Tibial artery (tissue), 4 donors: ENCODE data around the gene PLXNB1.
A peak's percentile ranks its signal among the peaks of the same experiment; 100 is the strongest.
"Not testable (repeated sequence)": the region's sequence is repeated elsewhere in the genome, so short reads cannot be mapped to it uniquely, and the experiment has no call there.

Experiments
- DNase-seq, 2 donors: peaks; one replicate each; pipeline ENCODE4 v3.0.0-alpha.2; 2019
- H3K27ac ChIP-seq, 2 donors: fragments of 200-600 bp; sonication (generic) in 1 of 2; 1 replicate in 1 of 2; 2 replicates in 1 of 2; pipeline ENCODE4 v1.5.1; 2018 to 2019; ENCODE audit warnings: mild to moderate bottlenecking in 1 of 2
- H3K27me3 ChIP-seq, 2 donors: fragments of 200-600 bp; sonication (generic) in 1 of 2; one replicate each; pipeline versions ENCODE4 v1.5.1 to v1.6.0; 2016 to 2019
- H3K36me3 ChIP-seq, 3 donors: fragments of 200-600 bp; sonication (generic) in 2 of 3; one replicate each; pipeline ENCODE4 v1.5.1; 2016 to 2019; ENCODE audit warnings: mild to moderate bottlenecking in 2 of 3
- H3K4me1 ChIP-seq, 4 donors: fragments of 200-600 bp; sonication (generic) in 2 of 4; 1 replicate in 3 of 4; 2 replicates in 1 of 4; pipeline ENCODE4 v1.5.1; 2016 to 2019
- H3K4me3 ChIP-seq, 2 donors: fragments of 200-600 bp; sonication (generic) in 1 of 2; 1 replicate in 1 of 2; 2 replicates in 1 of 2; pipeline ENCODE4 v1.5.1; 2018 to 2019; ENCODE audit warnings: mild to moderate bottlenecking in 2 of 2
- H3K9me3 ChIP-seq, 3 donors: fragments of 200-600 bp; sonication (generic) in 1 of 3; one replicate each; pipeline ENCODE4 v1.5.1; 2016 to 2019
- CTCF ChIP-seq, 2 experiments: fragments of 200-600 bp in 1 of 2; fragments of 450-650 bp in 1 of 2; IDR thresholded peaks; one replicate each; pipeline ENCODE4 v1.5.1; 2017 to 2019; ENCODE audit warnings: antibody characterized with exemption in 2 of 2, mild to moderate bottlenecking in 1 of 2, moderate library complexity in 1 of 2
- intact Hi-C: fragments of 100-400 bp; cut with DNase I; formaldehyde crosslinking; loops from one replicate; pipeline ENCODE4 v1.15.0; 2023; ENCODE audit warnings: low total_unique reads

PLXNB1 gene

GRCh38 chr3:48405343-48405881 lies 24.5 kb downstream of the PLXNB1 start:
- Histone ChIP-seq H3K4me3 (no peak overlapping the region), H3K36me3 (peaks cover 58 to 78% (median 76%) of the 10 kb centered on the region in 3 donors), H3K4me1 (peaks cover 0 to 55% (median 46%) of the 10 kb centered on the region in 4 donors), H3K27me3 (no peaks in the 10 kb centered on the region), H3K27ac (peak overlapping the region; percentile 84 to 85), H3K9me3 (no peaks in the 10 kb centered on the region)
- DNase-seq: no peak
- intact Hi-C loops: no loop called here
- no peak for TF ChIP-seq CTCF (IDR thresholded peaks at IDR 0.05)

- Histone ChIP-seq H3K27ac (peak overlapping the region; percentile 84 to 85), H3K27me3 (no peaks in the 10 kb centered on the region), H3K4me3 (no peak overlapping the region), H3K36me3 (peaks cover 51 to 71% (median 69%) of the 10 kb centered on the region in 3 donors), H3K4me1 (peaks cover 0 to 55% (median 46%) of the 10 kb centered on the region in 4 donors), H3K9me3 (no peaks in the 10 kb centered on the region)
- peak; percentile 58 to 88 for DNase-seq
- TF ChIP-seq CTCF (IDR thresholded peaks at IDR 0.05): no peak
- intact Hi-C loops: no loop called here
Measured at GRCh38 chr3:48404440-48405342, 25.2 kb downstream of the PLXNB1 start.

- peak; percentile 18 to 68 for DNase-seq
- peaks cover 41 to 62% (median 60%) of the 10 kb centered on the region in 3 donors for H3K36me3 ChIP-seq
- peaks cover 0 to 55% (median 48%) of the 10 kb centered on the region in 4 donors for H3K4me1 ChIP-seq
- no peaks in the 10 kb centered on the region for H3K27me3 ChIP-seq
- no peak overlapping the region for H3K4me3 ChIP-seq
- H3K27ac ChIP-seq: peak overlapping the region; percentile 84 to 85
- no peaks in the 10 kb centered on the region for H3K9me3 ChIP-seq
- intact Hi-C loops: no loop called here
- no peak for TF ChIP-seq CTCF (IDR thresholded peaks at IDR 0.05)
Measured at GRCh38 chr3:48403533-48404439, 26.1 kb downstream of the PLXNB1 start.

GRCh38 chr3:48402907-48403306 lies 27.0 kb downstream of the PLXNB1 start:
- Histone ChIP-seq H3K27ac (peak overlapping the region; percentile 84 to 85), H3K9me3 (no peaks in the 10 kb centered on the region), H3K4me3 (no peak overlapping the region), H3K4me1 (peaks cover 0 to 55% (median 48%) of the 10 kb centered on the region in 4 donors), H3K36me3 (peaks cover 33 to 53% (median 51%) of the 10 kb centered on the region in 3 donors), H3K27me3 (no peaks in the 10 kb centered on the region)
- DNase-seq: no peak
- intact Hi-C loops: no loop called here
- TF ChIP-seq CTCF (IDR thresholded peaks at IDR 0.05): no peak

GRCh38 chr3:48402281-48402732 lies 27.6 kb downstream of the PLXNB1 start:
- DNase-seq: peak; percentile 99

GRCh38 chr3:48401434-48401901 lies 28.4 kb downstream of the PLXNB1 start:
- not testable (repeated sequence) for H3K4me3 ChIP-seq, H3K9me3 ChIP-seq, H3K27me3 ChIP-seq
- H3K36me3 ChIP-seq: peaks cover 21 to 39% (median 37%) of the 10 kb centered on the region in 3 donors
- peak overlapping the region; percentile 84 to 85 for H3K27ac ChIP-seq
- DNase-seq: peak in 1 of 2 donors; percentile 71
- peaks cover 0 to 55% (median 48%) of the 10 kb centered on the region in 4 donors for H3K4me1 ChIP-seq
- intact Hi-C loops: loop anchor here (2.0 kb wide), 1 partner anchor 35 kb away; no protein-coding TSS in a partner anchor

More at GRCh38 chr3:48402281-48402732, 27.6 kb downstream of the PLXNB1 start:
- no peaks in the 10 kb centered on the region for H3K27me3 ChIP-seq
- peaks cover 27 to 47% (median 45%) of the 10 kb centered on the region in 3 donors for H3K36me3 ChIP-seq
- H3K27ac ChIP-seq: peak overlapping the region; percentile 84 to 85
- TF ChIP-seq CTCF (IDR thresholded peaks at IDR 0.05): peak in 1 of 2 experiments; percentile 12
- peaks cover 0 to 55% (median 48%) of the 10 kb centered on the region in 4 donors for H3K4me1 ChIP-seq
- H3K4me3 ChIP-seq: no peak overlapping the region
- H3K9me3 ChIP-seq: no peaks in the 10 kb centered on the region
- intact Hi-C loops: no loop called here
